HEK293 (cell line): ENCODE results near the gene PXYLP1.

Source experiments
- KLF1 ChIP-seq: fragments of 450-650 bp; formaldehyde crosslinking; IDR thresholded peaks from 2 replicates; pipeline ENCODE4 v1.5.1; 2016; ENCODE audit warnings: missing biosample characterization, missing genetic modification characterization
- KLF7 ChIP-seq: fragments of 450-650 bp; formaldehyde crosslinking; IDR thresholded peaks from 2 replicates; pipeline ENCODE4 v1.5.1; 2016; ENCODE audit warnings: missing biosample characterization, missing genetic modification characterization, borderline replicate concordance
- ZFP37 ChIP-seq: fragments of 450-650 bp; formaldehyde crosslinking; IDR thresholded peaks from 2 replicates; pipeline ENCODE4 v1.5.1; 2016; ENCODE audit warnings: missing biosample characterization, missing genetic modification characterization
- ZNF324 ChIP-seq: fragments of 450-650 bp; formaldehyde crosslinking; IDR thresholded peaks from 2 replicates; pipeline ENCODE4 v1.5.1; 2016; ENCODE audit warnings: missing biosample characterization, missing genetic modification characterization
- ZNF404 ChIP-seq: fragments of 450-650 bp; formaldehyde crosslinking; IDR thresholded peaks from 2 replicates; pipeline ENCODE4 v1.5.1; 2017; ENCODE audit warnings: missing biosample characterization, missing genetic modification characterization
- ZNF707 ChIP-seq: fragments of 450-650 bp; formaldehyde crosslinking; IDR thresholded peaks from 2 replicates; pipeline ENCODE4 v1.5.1; 2016; ENCODE audit warnings: missing biosample characterization, missing genetic modification characterization
- TF ChIP-seq, protein P1 (sequence below): fragments of 450-650 bp; formaldehyde crosslinking; IDR thresholded peaks from 2 replicates; pipeline ENCODE4 v1.5.1; 2016; ENCODE audit warnings: missing biosample characterization, missing genetic modification characterization

DNA sequence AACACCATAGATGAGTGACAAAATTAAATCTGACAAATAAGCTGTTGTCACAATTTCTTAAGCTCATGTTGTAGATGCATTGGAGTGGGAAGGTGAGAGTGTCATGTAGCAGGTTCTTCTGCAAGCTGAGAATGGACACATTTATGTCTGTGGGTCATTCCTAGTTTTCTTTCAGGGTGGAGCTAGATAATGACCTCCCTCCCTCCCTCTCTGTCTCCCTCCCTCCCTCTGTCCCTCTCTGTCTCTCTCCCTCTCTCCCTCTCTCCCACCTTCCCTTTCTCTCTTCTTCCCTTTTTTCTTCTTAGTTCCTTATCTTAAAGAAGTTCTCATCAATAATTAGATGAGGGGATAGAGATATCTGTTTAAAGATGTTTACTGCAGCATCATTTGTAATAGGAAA lies 36.0 kb downstream of the PXYLP1 start:
- TF ChIP-seq, protein P1, sequence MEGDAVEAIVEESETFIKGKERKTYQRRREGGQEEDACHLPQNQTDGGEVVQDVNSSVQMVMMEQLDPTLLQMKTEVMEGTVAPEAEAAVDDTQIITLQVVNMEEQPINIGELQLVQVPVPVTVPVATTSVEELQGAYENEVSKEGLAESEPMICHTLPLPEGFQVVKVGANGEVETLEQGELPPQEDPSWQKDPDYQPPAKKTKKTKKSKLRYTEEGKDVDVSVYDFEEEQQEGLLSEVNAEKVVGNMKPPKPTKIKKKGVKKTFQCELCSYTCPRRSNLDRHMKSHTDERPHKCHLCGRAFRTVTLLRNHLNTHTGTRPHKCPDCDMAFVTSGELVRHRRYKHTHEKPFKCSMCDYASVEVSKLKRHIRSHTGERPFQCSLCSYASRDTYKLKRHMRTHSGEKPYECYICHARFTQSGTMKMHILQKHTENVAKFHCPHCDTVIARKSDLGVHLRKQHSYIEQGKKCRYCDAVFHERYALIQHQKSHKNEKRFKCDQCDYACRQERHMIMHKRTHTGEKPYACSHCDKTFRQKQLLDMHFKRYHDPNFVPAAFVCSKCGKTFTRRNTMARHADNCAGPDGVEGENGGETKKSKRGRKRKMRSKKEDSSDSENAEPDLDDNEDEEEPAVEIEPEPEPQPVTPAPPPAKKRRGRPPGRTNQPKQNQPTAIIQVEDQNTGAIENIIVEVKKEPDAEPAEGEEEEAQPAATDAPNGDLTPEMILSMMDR (tag by site-specific recombination), result no peak
- TF ChIP-seq ZNF404 (tag by site-specific recombination) (no peak), KLF1 (tag by site-specific recombination) (no peak), KLF7 (tag by site-specific recombination) (no peak), ZNF707 (tag by site-specific recombination) (no peak), ZNF324 (tag by site-specific recombination) (no peak), ZFP37 (tag by site-specific recombination) (no peak)
